PC-9 (cell line): ENCODE data around the gene PRDM12. TPM values are rescaled to one million over a fixed set of nuclear protein-coding genes. Genes with fewer than 3 reads are reported as not detected.

Experiments
- BruUV-seq: library from RNA; stranded (reverse); fragments of 400-500 nt; replicated peaks from 2 replicates; lab custom pipeline; 2021; lab: Mats Ljungman, UMichigan
- CTCF ChIA-PET: fragments of 300-600 bp; sonication (Branson Sonifier 250); formaldehyde crosslinking; loops from one replicate; lab custom pipeline; 2022; ENCODE audit warnings: antibody characterized with exemption; lab: Charles Lee
- POLR2A ChIA-PET: fragments of 300-600 bp; sonication (Branson Sonifier 250); formaldehyde crosslinking; loops from one replicate; lab custom pipeline; 2022; ENCODE audit warnings: antibody characterized with exemption; ENCODE audit not compliant: unreplicated experiment; lab: Charles Lee
- DNase-seq, 2 experiments: peaks; one replicate each; pipeline versions ENCODE4 v3.0.0 to v3.0.0-alpha.2; 2015 to 2022; ENCODE audit warnings: mixed read lengths in 1 of 2
- H2AFZ ChIP-seq: fragments of 200-600 bp; sonication (generic); 2 replicates; pipeline ENCODE4 v1.8.1; 2017; ENCODE audit warnings: antibody characterized with exemption
- H3F3A ChIP-seq: fragments of 200-600 bp; sonication (generic); 2 replicates; pipeline ENCODE4 v1.8.1; 2017; ENCODE audit warnings: antibody characterized with exemption, mild to moderate bottlenecking, low read depth; ENCODE audit not compliant: insufficient read depth
- H3K27ac ChIP-seq: fragments of 200-600 bp; sonication (generic); 2 replicates; pipeline ENCODE4 v1.6.1; 2016; ENCODE audit warnings: mixed run types
- H3K27me3 ChIP-seq: fragments of 200-600 bp; sonication (generic); 2 replicates; pipeline ENCODE4 v1.6.1; 2016; ENCODE audit warnings: low read depth, mixed run types; ENCODE audit not compliant: insufficient read depth
- H3K36me3 ChIP-seq: fragments of 200-600 bp; sonication (generic); 2 replicates; pipeline ENCODE4 v1.6.1; 2016; ENCODE audit warnings: low read depth, mixed run types
- H3K4me1 ChIP-seq: fragments of 200-600 bp; sonication (generic); replicated peaks from 2 replicates; pipeline ENCODE4 v1.6.1; 2016; ENCODE audit warnings: mixed run types; ENCODE audit not compliant: insufficient read depth
- H3K4me2 ChIP-seq: fragments of 200-600 bp; sonication (generic); 2 replicates; pipeline ENCODE4 v1.6.1; 2017; ENCODE audit warnings: mixed run types
- H3K4me3 ChIP-seq: fragments of 200-600 bp; sonication (generic); 2 replicates; pipeline ENCODE4 v1.6.1; 2016; ENCODE audit warnings: mixed run types
- H3K79me2 ChIP-seq: fragments of 200-600 bp; sonication (generic); 2 replicates; pipeline ENCODE4 v1.6.1; 2017; ENCODE audit warnings: low read depth, mixed run types
- H3K9me2 ChIP-seq: fragments of 200-600 bp; sonication (generic); 2 replicates; pipeline ENCODE4 v1.8.1; 2017; ENCODE audit warnings: mild to moderate bottlenecking; ENCODE audit not compliant: insufficient read depth
- H3K9me3 ChIP-seq: fragments of 200-600 bp; sonication (generic); 2 replicates; pipeline ENCODE4 v1.8.1; 2016; ENCODE audit warnings: low read depth; ENCODE audit not compliant: insufficient read depth
- H4K20me1 ChIP-seq: fragments of 200-600 bp; sonication (generic); 2 replicates; pipeline ENCODE4 v1.8.1; 2017; ENCODE audit not compliant: insufficient read depth
- EZH2 ChIP-seq: fragments of 200-600 bp; sonication (generic); IDR thresholded peaks from 2 replicates; pipeline ENCODE4 v1.8.0; 2017; ENCODE audit warnings: antibody characterized with exemption, low read depth
- intact Hi-C: fragments of 100-400 bp; cut with micrococcal nuclease; formaldehyde crosslinking; loops from one replicate; pipeline ENCODE4 v1.10.0; 2022; ENCODE audit not compliant: unreplicated experiment
- total RNA-seq: library from RNA; stranded (reverse); gene quantifications from 2 replicates; pipeline ENCODE4 v1.2.3, GENCODE V29; 2021
- TF ChIP-seq, protein P1 (sequence below): fragments of 200-600 bp; sonication (generic); conservative IDR thresholded peaks from 2 replicates; pipeline ENCODE4 v1.6.1; 2017; ENCODE audit warnings: mixed run types, antibody characterized with exemption, mild to moderate bottlenecking, moderate library complexity

The PRDM12 gene
- total RNA-seq, 1 experiment from 2014 or later: 0.46 TPM

DNA sequence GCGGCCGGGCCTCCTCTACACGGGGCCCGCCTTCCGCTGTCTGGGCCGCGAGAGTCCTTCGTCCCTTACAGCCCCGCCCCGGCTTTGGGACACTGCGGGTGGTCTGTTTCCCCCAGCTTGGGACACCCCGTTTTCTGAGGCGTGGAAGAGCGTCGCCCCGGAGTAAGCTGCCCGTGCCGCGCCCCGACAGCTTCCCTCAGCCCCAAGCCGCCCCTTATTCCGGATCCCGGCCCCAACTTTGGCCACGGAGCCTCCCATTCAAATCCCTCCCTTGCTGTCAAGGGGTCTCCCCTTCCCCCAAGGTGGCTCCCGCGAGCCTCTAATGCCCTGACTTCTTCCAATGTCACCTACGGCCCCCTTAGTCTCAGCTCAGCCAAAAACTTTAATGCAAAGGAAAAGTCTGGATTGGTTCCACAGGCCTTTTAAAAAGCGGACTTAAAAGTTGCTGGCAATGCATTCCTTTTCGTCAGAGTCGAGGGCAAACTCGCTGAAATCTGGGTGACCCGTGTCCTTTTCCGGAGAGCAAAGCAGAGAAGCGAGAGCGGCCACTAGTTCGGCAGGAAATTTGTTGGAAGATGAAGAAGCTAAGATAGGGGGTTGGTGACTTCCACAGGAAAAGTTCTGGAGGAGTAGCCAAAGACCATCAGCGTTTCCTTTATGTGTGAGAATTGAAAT is 49.0 kb downstream of the PRDM12 start:
- Histone ChIP-seq H3K36me3 (no peaks in the 10 kb centered on the region), H3K27me3 (no peaks in the 10 kb centered on the region), H2AFZ (peak overlapping the region; percentile 85), H3F3A (peaks cover 15% of the 10 kb centered on the region), H3K4me3 (peak overlapping the region; percentile 99), H4K20me1 (peaks cover 3% of the 10 kb centered on the region; the same call in 1 of the 2 replicates), H3K9me2 (no peaks in the 10 kb centered on the region), H3K4me1 (peaks cover 22% of the 10 kb centered on the region), H3K4me2 (peak overlapping the region; percentile 86), H3K27ac (peak overlapping the region; percentile 85), H3K79me2 (peaks cover 50% of the 10 kb centered on the region), H3K9me3 (no peaks in the 10 kb centered on the region)
- intact Hi-C loops: no loop called here
- BruUV-seq: TSS peak; percentile 47
- CTCF ChIA-PET: interaction anchor here (0.6 to 0.9 kb wide), 4 partner anchors 14 to 285 kb away, joined by 3 to 4 read pairs (median 4); no protein-coding TSS in a partner anchor
- POLR2A ChIA-PET: interaction anchor here (0.6 to 0.7 kb wide), 3 partner anchors 20 to 625 kb away, joined by 3 to 9 read pairs (median 9); no protein-coding TSS in a partner anchor
- DNase-seq: no peak
- TF ChIP-seq EZH2: no peak
- TF ChIP-seq, protein P1, sequence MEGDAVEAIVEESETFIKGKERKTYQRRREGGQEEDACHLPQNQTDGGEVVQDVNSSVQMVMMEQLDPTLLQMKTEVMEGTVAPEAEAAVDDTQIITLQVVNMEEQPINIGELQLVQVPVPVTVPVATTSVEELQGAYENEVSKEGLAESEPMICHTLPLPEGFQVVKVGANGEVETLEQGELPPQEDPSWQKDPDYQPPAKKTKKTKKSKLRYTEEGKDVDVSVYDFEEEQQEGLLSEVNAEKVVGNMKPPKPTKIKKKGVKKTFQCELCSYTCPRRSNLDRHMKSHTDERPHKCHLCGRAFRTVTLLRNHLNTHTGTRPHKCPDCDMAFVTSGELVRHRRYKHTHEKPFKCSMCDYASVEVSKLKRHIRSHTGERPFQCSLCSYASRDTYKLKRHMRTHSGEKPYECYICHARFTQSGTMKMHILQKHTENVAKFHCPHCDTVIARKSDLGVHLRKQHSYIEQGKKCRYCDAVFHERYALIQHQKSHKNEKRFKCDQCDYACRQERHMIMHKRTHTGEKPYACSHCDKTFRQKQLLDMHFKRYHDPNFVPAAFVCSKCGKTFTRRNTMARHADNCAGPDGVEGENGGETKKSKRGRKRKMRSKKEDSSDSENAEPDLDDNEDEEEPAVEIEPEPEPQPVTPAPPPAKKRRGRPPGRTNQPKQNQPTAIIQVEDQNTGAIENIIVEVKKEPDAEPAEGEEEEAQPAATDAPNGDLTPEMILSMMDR: no peak

DNA sequence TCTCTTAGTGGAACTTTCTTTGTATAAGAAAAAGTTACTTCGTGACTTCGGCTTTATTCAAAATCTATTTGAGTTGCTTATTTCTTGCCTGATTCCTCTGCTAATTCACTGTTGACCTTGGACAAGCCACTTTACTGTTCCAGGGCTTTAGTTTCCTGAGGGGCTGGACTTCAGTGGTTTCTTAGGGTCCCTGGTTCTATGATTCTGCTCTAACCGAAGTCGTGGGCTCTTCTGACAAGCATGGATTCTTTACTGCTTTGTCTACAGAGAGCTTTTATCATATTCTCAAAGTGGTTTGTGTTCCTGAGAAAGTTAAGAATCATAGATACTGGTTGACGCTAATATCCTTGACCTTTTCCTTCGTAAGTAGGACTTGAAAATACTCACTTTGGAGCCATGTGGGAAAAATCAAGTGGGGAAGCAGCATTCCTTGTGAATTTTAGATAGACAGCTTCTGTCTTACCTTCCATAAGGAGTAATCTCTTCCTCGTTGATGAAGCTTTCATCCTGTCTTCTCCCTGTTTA is 50.3 kb downstream of the PRDM12 start:
- Histone ChIP-seq H3K9me2 (no peaks in the 10 kb centered on the region), H3K4me3 (peak overlapping the region; percentile 99), H3K27ac (no peak overlapping the region), H3F3A (peaks cover 13% of the 10 kb centered on the region), H4K20me1 (peaks cover 3% of the 10 kb centered on the region; the same call in 1 of the 2 replicates), H3K27me3 (no peaks in the 10 kb centered on the region), H3K79me2 (peaks cover 55% of the 10 kb centered on the region), H3K4me1 (peaks cover 22% of the 10 kb centered on the region), H2AFZ (no peak overlapping the region), H3K9me3 (no peaks in the 10 kb centered on the region), H3K4me2 (peak overlapping the region; percentile 86), H3K36me3 (no peaks in the 10 kb centered on the region)
- intact Hi-C loops: no loop called here
- ChIA-PET CTCF (interaction anchor here (0.5 to 1.2 kb wide), 3 partner anchors 54 to 427 kb away, joined by 3 to 6 read pairs (median 4); no protein-coding TSS in a partner anchor), POLR2A (interaction anchor here (0.6 to 0.7 kb wide), 2 partner anchors 8 to 17 kb away, joined by 4 read pairs; no protein-coding TSS in a partner anchor)
- TF ChIP-seq, protein P1: no peak
- no peak for TF ChIP-seq EZH2
- BruUV-seq: no TSS peak
- no peak for DNase-seq

DNA sequence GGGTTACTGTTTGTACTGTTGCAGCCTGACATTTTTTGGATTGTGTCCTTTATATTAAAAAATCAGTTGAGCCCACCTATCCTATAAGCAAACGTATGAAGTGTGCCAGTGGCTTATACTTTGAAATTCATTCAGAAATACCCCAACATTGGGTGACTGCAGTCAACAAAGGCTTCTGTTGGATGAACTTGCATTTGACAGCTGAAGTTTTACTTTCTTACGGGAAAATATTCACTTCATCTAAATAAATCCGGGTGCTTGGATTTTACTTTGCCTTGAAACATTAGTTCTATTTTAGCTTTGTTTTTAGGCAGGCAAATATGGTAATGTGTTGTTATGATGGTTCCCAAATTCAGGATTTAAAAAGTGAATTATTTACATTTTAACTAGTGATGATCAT is 50.9 kb downstream of the PRDM12 start:
- no peak for DNase-seq
- intact Hi-C loops: no loop called here
- Histone ChIP-seq H3K27ac (no peak overlapping the region), H3K36me3 (no peaks in the 10 kb centered on the region), H3K4me3 (peak overlapping the region; percentile 99), H3K79me2 (peaks cover 62% of the 10 kb centered on the region), H3K9me2 (no peaks in the 10 kb centered on the region), H2AFZ (no peak overlapping the region), H3K9me3 (no peaks in the 10 kb centered on the region), H4K20me1 (peaks cover 3% of the 10 kb centered on the region; the same call in 1 of the 2 replicates), H3F3A (peaks cover 6% of the 10 kb centered on the region), H3K4me2 (peak overlapping the region; percentile 86), H3K27me3 (no peaks in the 10 kb centered on the region), H3K4me1 (peaks cover 22% of the 10 kb centered on the region)
- TF ChIP-seq EZH2: no peak
- TF ChIP-seq, protein P1: no peak
- ChIA-PET POLR2A (interaction anchor here (0.6 to 0.7 kb wide), 2 partner anchors 9 to 16 kb away, joined by 4 read pairs; no protein-coding TSS in a partner anchor), CTCF (interaction anchor here (0.5 to 1.2 kb wide), 3 partner anchors 16 to 283 kb away, joined by 3 to 5 read pairs (median 4); no protein-coding TSS in a partner anchor)
- BruUV-seq: no TSS peak
